H1 (cell line): ENCODE data around the gene ZNF213. TPM values are rescaled to one million over a fixed set of nuclear protein-coding genes. Genes with fewer than 3 reads are reported as not detected.
A peak's percentile ranks its signal among the peaks of the same experiment; 100 is the strongest.

ENCODE experiments used
- CTCF ChIA-PET: fragments of 300-600 bp; sonication (Branson Sonifier 250); formaldehyde crosslinking; loops from one replicate; lab custom pipeline; 2021; ENCODE audit not compliant: partially characterized antibody; lab: Charles Lee
- POLR2A ChIA-PET: fragments of 300-600 bp; sonication (Branson Sonifier 250); formaldehyde crosslinking; loops from one replicate; lab custom pipeline; 2021; ENCODE audit warnings: inconsistent platforms; ENCODE audit not compliant: partially characterized antibody; lab: Charles Lee
- DNase-seq, 2 experiments: peaks; one replicate each; pipeline versions ENCODE4 v3.0.0 to v3.0.0-alpha.2; 2010 to 2022; ENCODE audit warnings: low spot score in 2 of 2, low read depth in 1 of 2, mixed read lengths in 1 of 2
- FAIRE-seq: peaks from 2 replicates; lab custom pipeline; 2011; peaks lifted over from hg19 to GRCh38; lab: Jason Lieb, UNC
- H2AFZ ChIP-seq: 2 replicates; pipeline ENCODE4 v1.8.1; 2012; ENCODE audit warnings: low read length, inconsistent platforms
- H2AK5ac ChIP-seq: 2 replicates; pipeline ENCODE4 v1.6.1; 2013; ENCODE audit warnings: low read depth, low read length
- H2BK120ac ChIP-seq: replicated peaks from 2 replicates; pipeline ENCODE3; 2013; ENCODE audit warnings: low read depth, low read length, inconsistent platforms
- H2BK12ac ChIP-seq: 2 replicates; pipeline ENCODE4 v1.6.1; 2013; ENCODE audit warnings: low read depth, low read length
- H2BK15ac ChIP-seq: 2 replicates; pipeline ENCODE4 v1.6.1; 2013; ENCODE audit warnings: low read length
- H2BK20ac ChIP-seq: 2 replicates; pipeline ENCODE4 v1.6.1; 2013; ENCODE audit warnings: low read length
- H2BK5ac ChIP-seq: 2 replicates; pipeline ENCODE4 v1.6.1; 2013; ENCODE audit warnings: low read depth, low read length
- H3K14ac ChIP-seq: 2 replicates; pipeline ENCODE4 v1.6.1; 2013; ENCODE audit warnings: inconsistent platforms; ENCODE audit not compliant: insufficient read length
- H3K18ac ChIP-seq: 2 replicates; pipeline ENCODE4 v1.6.1; 2013; ENCODE audit warnings: low read length; ENCODE audit errors: extremely low read depth
- H3K23ac ChIP-seq: 2 replicates; pipeline ENCODE4 v1.6.1; 2013; ENCODE audit warnings: inconsistent platforms; ENCODE audit not compliant: insufficient read length
- H3K23me2 ChIP-seq: 2 replicates; pipeline ENCODE4 v1.6.1; 2013; ENCODE audit warnings: low read depth, low read length
- H3K27ac ChIP-seq: 2 replicates; pipeline ENCODE4 v1.6.1; 2011; ENCODE audit warnings: low read depth, low read length, inconsistent platforms
- H3K27me3 ChIP-seq, 4 experiments: replicated peaks in 1 of 4; 1 replicate in 1 of 4; 2 replicates in 3 of 4; pipeline versions ENCODE4 v1.6.1 to v1.8.1; 2011 to 2013; ENCODE audit warnings: low read length in 3 of 4, mild to moderate bottlenecking in 3 of 4, inconsistent platforms in 2 of 4, mixed read lengths in 2 of 4, moderate library complexity in 1 of 4; ENCODE audit not compliant: control insufficient read depth in 3 of 4, insufficient read depth in 3 of 4; ENCODE audit errors: extremely low read depth in 1 of 4
- H3K36me3 ChIP-seq, 4 experiments: 2 replicates each; pipeline versions ENCODE4 v1.6.1 to v1.8.1; 2011 to 2013; ENCODE audit warnings: mild to moderate bottlenecking in 4 of 4, low read length in 3 of 4, moderate library complexity in 2 of 4, control low read depth in 1 of 4, inconsistent platforms in 1 of 4; ENCODE audit not compliant: insufficient read depth in 4 of 4, control insufficient read depth in 2 of 4
- H3K4ac ChIP-seq: replicated peaks from 2 replicates; pipeline ENCODE3; 2013; ENCODE audit warnings: low read length, low read depth, mixed read lengths, inconsistent platforms; ENCODE audit not compliant: insufficient read length
- H3K4me1 ChIP-seq, 4 experiments: replicated peaks in 1 of 4; 1 replicate in 1 of 4; 2 replicates in 3 of 4; pipeline versions ENCODE4 v1.6.1 to v1.8.1; 2011 to 2013; ENCODE audit warnings: low read length in 3 of 4, inconsistent platforms in 2 of 4, mixed read lengths in 1 of 4; ENCODE audit not compliant: insufficient read depth in 4 of 4, control insufficient read depth in 3 of 4
- H3K4me2 ChIP-seq, 2 experiments: 2 replicates each; pipeline versions ENCODE4 v1.6.1 to v1.8.1; 2011 to 2013; ENCODE audit warnings: low read depth in 2 of 2, low read length in 2 of 2, control low read depth in 1 of 2, inconsistent platforms in 1 of 2, mild to moderate bottlenecking in 1 of 2; ENCODE audit not compliant: insufficient read depth in 1 of 2
- H3K4me3 ChIP-seq, 4 experiments: fragments of 200-600, 300-600 bp in 1 of 4; sonication (generic), shearing (Covaris generic), sonication (Bioruptor Twin) in 1 of 4; 2 replicates each; pipeline versions ENCODE4 v1.5.1 to v1.8.1; 2011 to 2016; ENCODE audit warnings: low read length in 4 of 4, low read depth in 3 of 4, control low read depth in 2 of 4, inconsistent platforms in 2 of 4, mild to moderate bottlenecking in 2 of 4, mixed read lengths in 1 of 4, moderate library complexity in 1 of 4; ENCODE audit not compliant: insufficient read depth in 2 of 4; ENCODE audit errors: extremely low read depth in 1 of 4
- H3K56ac ChIP-seq: replicated peaks from 2 replicates; pipeline ENCODE3; 2013; ENCODE audit warnings: low read depth, mild to moderate bottlenecking, mixed read lengths, low read length, inconsistent platforms; ENCODE audit not compliant: insufficient read length
- H3K79me1 ChIP-seq: 2 replicates; pipeline ENCODE4 v1.6.1; 2013; ENCODE audit warnings: low read depth, low read length, control low read depth
- H3K79me2 ChIP-seq, 2 experiments: 2 replicates each; pipeline versions ENCODE4 v1.6.1 to v1.8.1; 2012 to 2013; ENCODE audit warnings: low read length in 2 of 2, mild to moderate bottlenecking in 2 of 2, inconsistent platforms in 1 of 2; ENCODE audit not compliant: insufficient read depth in 2 of 2, control insufficient read depth in 1 of 2
- H3K9ac ChIP-seq, 4 experiments: replicated peaks in 1 of 4; 1 replicate in 1 of 4; 2 replicates in 3 of 4; pipeline versions ENCODE4 v1.6.1 to v1.8.1; 2011 to 2013; ENCODE audit warnings: low read depth in 3 of 4, low read length in 3 of 4, control low read depth in 2 of 4, mild to moderate bottlenecking in 2 of 4, moderate library complexity in 2 of 4, inconsistent platforms in 1 of 4; ENCODE audit errors: extremely low read depth in 1 of 4
- H3K9me3 ChIP-seq, 2 experiments: 2 replicates each; pipeline versions ENCODE4 v1.6.1 to v1.8.1; 2012 to 2013; ENCODE audit warnings: mild to moderate bottlenecking in 2 of 2, moderate library complexity in 2 of 2, control low read depth in 1 of 2, inconsistent platforms in 1 of 2, low read depth in 1 of 2, low read length in 1 of 2, mixed read lengths in 1 of 2; ENCODE audit not compliant: insufficient read depth in 2 of 2
- H4K20me1 ChIP-seq, 2 experiments: replicated peaks in 1 of 2; 2 replicates each; pipeline versions ENCODE3 to v1.8.1; 2011 to 2013; ENCODE audit warnings: inconsistent platforms in 2 of 2, low read length in 2 of 2, mild to moderate bottlenecking in 1 of 2; ENCODE audit not compliant: insufficient read depth in 2 of 2, control insufficient read depth in 1 of 2
- H4K5ac ChIP-seq: 2 replicates; pipeline ENCODE4 v1.6.1; 2013; ENCODE audit warnings: low read length, low read depth, mixed read lengths, inconsistent platforms; ENCODE audit not compliant: insufficient read length
- H4K8ac ChIP-seq: 2 replicates; pipeline ENCODE4 v1.8.0; 2013; ENCODE audit warnings: mild to moderate bottlenecking, moderate library complexity, low read length, inconsistent platforms; ENCODE audit not compliant: insufficient read depth; ENCODE audit errors: extremely low read depth
- H4K91ac ChIP-seq: replicated peaks from 2 replicates; pipeline ENCODE3; 2013; ENCODE audit warnings: low read length, mixed read lengths, inconsistent platforms; ENCODE audit not compliant: insufficient read length
- KDM4A ChIP-seq: IDR thresholded peaks from one replicate; pipeline ENCODE4 v1.7.1; 2012; ENCODE audit warnings: low read depth, mild to moderate bottlenecking, moderate library complexity, low read length, inconsistent platforms; ENCODE audit not compliant: severe bottlenecking
- KDM5A ChIP-seq: fragments of 200-600 bp; IDR thresholded peaks from 2 replicates; pipeline ENCODE4 v1.7.1; 2012; ENCODE audit warnings: mild to moderate bottlenecking, low read length, inconsistent platforms, mixed read lengths
- MAFK ChIP-seq: IDR thresholded peaks from 2 replicates; pipeline ENCODE4 v1.6.1; 2012; ENCODE audit warnings: low read depth, mild to moderate bottlenecking, improper control_type of control experiment, low read length
- POLR2A ChIP-seq, 2 experiments: IDR thresholded peaks; 1 replicate in 1 of 2; 2 replicates in 1 of 2; pipeline ENCODE4 v1.6.1; 2011; ENCODE audit warnings: low read depth in 2 of 2, low read length in 2 of 2, mild to moderate bottlenecking in 2 of 2; ENCODE audit errors: control extremely low read depth in 1 of 2
- SIX5 ChIP-seq: IDR thresholded peaks from 2 replicates; pipeline ENCODE4 v1.6.1; 2011; ENCODE audit warnings: mild to moderate bottlenecking, low read depth, low read length
- SP1 ChIP-seq: IDR thresholded peaks from 2 replicates; pipeline ENCODE4 v1.6.1; 2011; ENCODE audit warnings: low read depth, low read length
- SP4 ChIP-seq: IDR thresholded peaks from 2 replicates; pipeline ENCODE4 v1.6.1; 2012; ENCODE audit warnings: low read length, inconsistent platforms
- WGBS, 2 experiments: shearing (Covaris generic) in 1 of 2; methylation state at CpG; one replicate each; pipeline versions ENCODE4 v1.1.6 to v1.1.7; 2013 to 2015; ENCODE audit warnings: low lambda C conversion rate in 2 of 2, mixed read lengths in 2 of 2, inconsistent platforms in 1 of 2, low coverage in 1 of 2, missing lambda C conversion rate in 1 of 2; ENCODE audit not compliant: insufficient replicate concordance in 2 of 2, insufficient coverage in 1 of 2, insufficient read length in 1 of 2; ENCODE audit errors: extremely low coverage in 1 of 2, missing lambda C conversion rate in 1 of 2; 5-methylcytosine and 5-hydroxymethylcytosine counted together
- polyA plus RNA-seq, 7 experiments: library from polyadenylated mRNA; depleted of rRNA in 3 of 7; stranded (reverse) in 5 of 7; unstranded in 2 of 7; fragments of >200 nt in 5 of 7; fragments of 200-250 nt in 2 of 7; gene quantifications; 1 replicate in 5 of 7; 2 replicates in 1 of 7; 4 replicates in 1 of 7; pipeline versions ENCODE4 v1.2.1 to v1.2.3, GENCODE V29; 2011 to 2013; ENCODE audit warnings: missing spikeins in 2 of 7, mixed read lengths in 2 of 7
- total RNA-seq: library from RNA; stranded (reverse); fragmentation: NEBNext Ultra II Directional; extraction: Animal tissue kit (Norgen Biotek cat#: 25700); gene quantifications from 2 replicates; pipeline ENCODE4 v1.2.1, GENCODE V29; 2021

ZNF213 gene
- total and polyA plus RNA-seq, 2 of the 8 experiments (the other 6 are each of a cell fraction or from before 2014, with no cell fraction given) = 1.6 to 6.9 TPM

GRCh38 chr16:3091551-3091950 is 43.3 kb upstream of the ZNF213 start:
- no peak overlapping the region for H2AK5ac ChIP-seq
- no peak overlapping the region for H2BK120ac ChIP-seq
- peaks cover 2% of the 10 kb centered on the region; the same call in 1 of the 2 replicates for H3K23me2 ChIP-seq
- H4K91ac ChIP-seq = no peak overlapping the region
- H3K27ac ChIP-seq = no peak overlapping the region
- TF ChIP-seq MAFK = no peak
- no peak for TF ChIP-seq SP4
- no peak for TF ChIP-seq SP1
- no peak for TF ChIP-seq KDM5A
- TF ChIP-seq POLR2A (IDR thresholded peaks at IDR 0.05; ENCODE audit: control extremely low read depth in 1 of 2, low read depth in 2 of 2, low read length in 2 of 2) = no peak
- TF ChIP-seq KDM4A = no peak
- TF ChIP-seq SIX5 = no peak
- no peak overlapping the region for H3K56ac ChIP-seq
- no peak overlapping the region for H3K4ac ChIP-seq
- no peak overlapping the region for H3K18ac ChIP-seq
- no peak overlapping the region for H3K4me2 ChIP-seq
- peaks cover 5 to 49% of the 10 kb centered on the region in 2 experiments; a peak in 2 of 4 replicates for H3K79me2 ChIP-seq
- POLR2A ChIA-PET = interaction anchor here (0.6 to 8.3 kb wide), 19 partner anchors 8 to 212 kb away, joined by 3 to 137 read pairs (median 4); partner anchors contain the start of genes ZNF205 and ZSCAN10
- peaks cover 4 to 12% (median 10%) of the 10 kb centered on the region in 4 experiments for H3K4me1 ChIP-seq
- H3K27me3 ChIP-seq = no peaks in the 10 kb centered on the region
- 91% methylated on average over 8 of the region's 8 CpGs; no CpG with 5 or more reads in 1 of the 2 experiments for WGBS, 2 experiments
- H3K36me3 ChIP-seq = peaks cover 28 to 51% (median 39%) of the 10 kb centered on the region in 4 experiments
- H3K9ac ChIP-seq = no peak overlapping the region
- H2BK20ac ChIP-seq = no peak overlapping the region
- no peak overlapping the region for H3K4me3 ChIP-seq
- peaks cover 7% of the 10 kb centered on the region for H3K79me1 ChIP-seq
- H2BK12ac ChIP-seq = no peak overlapping the region
- H3K14ac ChIP-seq = no peak overlapping the region
- no peak overlapping the region for H2AFZ ChIP-seq
- H2BK5ac ChIP-seq = no peak overlapping the region
- no peaks in the 10 kb centered on the region for H3K9me3 ChIP-seq
- FAIRE-seq (no peak), DNase-seq (no peak)
- H4K8ac ChIP-seq = peak overlapping the region; percentile 60; the same call in 1 of the 2 replicates
- CTCF ChIA-PET = interaction anchor here (0.8 to 36.8 kb wide), 7 partner anchors 11 to 41 kb away, joined by 3 to 619 read pairs (median 4); partner anchors contain the start of genes ZNF205 and ZNF213
- H3K23ac ChIP-seq = no peak overlapping the region
- peaks cover 13 to 29% of the 10 kb centered on the region in 2 experiments for H4K20me1 ChIP-seq
- H2BK15ac ChIP-seq = no peak overlapping the region
- no peak overlapping the region for H4K5ac ChIP-seq
